Smooth muscle cell of the brain vasculature (primary cell): ENCODE data around the gene OR2T33.
"Not testable (repeated sequence)": the region's sequence is repeated elsewhere in the genome, so short reads cannot be mapped to it uniquely, and the experiment has no call there.

ENCODE experiments used
- DNase-seq: peaks from one replicate; pipeline ENCODE4 v3.0.0-alpha.2; 2012; ENCODE audit warnings: low read depth, low spot score

Gene OR2T33, protein sequence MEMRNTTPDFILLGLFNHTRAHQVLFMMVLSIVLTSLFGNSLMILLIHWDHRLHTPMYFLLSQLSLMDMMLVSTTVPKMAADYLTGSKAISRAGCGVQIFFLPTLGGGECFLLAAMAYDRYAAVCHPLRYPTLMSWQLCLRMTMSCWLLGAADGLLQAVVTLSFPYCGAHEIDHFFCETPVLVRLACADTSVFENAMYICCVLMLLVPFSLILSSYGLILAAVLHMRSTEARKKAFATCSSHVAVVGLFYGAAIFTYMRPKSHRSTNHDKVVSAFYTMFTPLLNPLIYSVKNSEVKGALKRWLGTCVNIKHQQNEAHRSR

DNA sequence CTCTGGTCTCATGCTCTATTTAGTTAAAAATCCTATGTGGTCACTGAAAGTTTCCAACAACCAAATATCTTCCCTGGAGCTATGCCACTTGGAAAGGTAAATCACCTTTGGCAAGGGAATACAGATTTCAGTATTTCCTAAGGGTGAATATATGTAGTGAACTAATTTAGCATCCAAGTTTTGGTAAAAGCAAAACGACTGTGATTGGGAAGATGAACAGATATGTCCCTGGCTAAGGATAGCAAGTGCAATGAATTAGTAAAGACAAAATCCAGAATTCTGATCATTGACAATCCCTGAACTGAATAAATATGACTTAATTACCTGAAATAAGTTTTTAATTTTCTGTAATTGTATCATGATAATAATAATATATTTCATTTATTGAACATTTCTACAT lies at the start of gene OR2T33:
Gene OR2T33, minus strand, starts transcription at position 101 of the 400 bp plus-strand sequence. CDS start 4,162 bp downstream, outside the sequence.
- no peak for DNase-seq

DNA sequence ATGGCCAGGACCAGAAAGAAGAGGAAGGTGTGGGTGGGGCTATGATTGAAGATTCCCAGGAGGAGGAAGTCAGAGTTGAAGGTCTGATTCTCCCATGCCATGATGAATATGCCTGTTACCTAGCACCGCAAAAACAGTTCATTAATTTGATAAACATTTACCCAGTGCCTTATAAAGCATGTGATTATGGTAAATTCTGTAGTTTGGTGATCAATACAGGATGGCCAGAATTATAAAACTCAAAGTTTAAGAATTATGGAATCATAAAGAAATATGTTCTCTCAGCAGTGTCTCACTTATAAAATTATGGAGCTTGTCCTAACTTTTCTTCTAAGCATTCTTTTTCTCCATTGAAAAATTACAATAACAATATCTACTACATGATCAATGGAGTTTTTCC lies 46.7 kb upstream of the OR2T33 start, which contains the start of gene OR2M7:
Gene OR2M7, minus strand, starts transcription at position 101 of the 400 bp plus-strand sequence. Its CDS starts 0 bp downstream, at position 101.
- no peak for DNase-seq

DNA sequence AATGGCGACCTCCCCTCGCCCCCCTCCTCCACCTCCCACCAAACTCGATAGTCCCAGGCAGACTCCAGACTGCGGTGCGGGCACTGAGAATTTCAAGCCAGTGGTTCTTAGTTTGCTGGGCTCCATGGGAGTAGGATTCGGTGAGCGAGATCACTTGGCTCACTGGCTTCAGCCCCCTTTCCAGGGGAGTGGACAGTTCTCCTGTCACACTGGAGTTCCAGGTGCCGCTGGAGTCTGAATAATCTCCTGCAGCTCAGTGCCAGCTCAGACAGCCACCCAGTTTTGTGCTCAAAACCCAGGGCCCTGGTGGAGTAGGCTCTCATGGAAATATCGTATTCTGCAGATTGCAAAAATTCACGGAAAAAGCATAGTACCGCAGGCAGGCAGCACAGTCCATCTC lies 39.0 kb upstream of the OR2T33 start:
- no peak for DNase-seq

DNA sequence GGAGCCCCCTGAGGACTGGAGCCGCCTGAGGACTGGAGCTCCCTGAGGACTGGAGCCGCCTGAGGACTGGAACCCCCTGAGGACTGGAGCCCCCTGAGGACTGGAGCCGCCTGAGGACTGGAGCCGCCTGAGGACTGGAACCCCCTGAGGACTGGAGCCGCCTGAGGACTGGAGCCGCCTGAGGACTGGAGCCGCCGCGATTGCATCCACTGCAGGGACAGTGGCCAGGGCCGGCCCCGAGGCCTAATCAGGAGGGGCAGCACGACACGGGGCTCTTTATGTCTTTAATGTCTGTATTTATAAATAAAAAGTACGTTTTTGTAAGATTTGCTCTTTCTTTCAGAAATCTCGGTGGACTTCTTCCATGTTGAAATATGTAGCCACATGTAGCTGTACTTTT lies 29.0 kb upstream of the OR2T33 start:
- DNase-seq = not testable (repeated sequence)

DNA sequence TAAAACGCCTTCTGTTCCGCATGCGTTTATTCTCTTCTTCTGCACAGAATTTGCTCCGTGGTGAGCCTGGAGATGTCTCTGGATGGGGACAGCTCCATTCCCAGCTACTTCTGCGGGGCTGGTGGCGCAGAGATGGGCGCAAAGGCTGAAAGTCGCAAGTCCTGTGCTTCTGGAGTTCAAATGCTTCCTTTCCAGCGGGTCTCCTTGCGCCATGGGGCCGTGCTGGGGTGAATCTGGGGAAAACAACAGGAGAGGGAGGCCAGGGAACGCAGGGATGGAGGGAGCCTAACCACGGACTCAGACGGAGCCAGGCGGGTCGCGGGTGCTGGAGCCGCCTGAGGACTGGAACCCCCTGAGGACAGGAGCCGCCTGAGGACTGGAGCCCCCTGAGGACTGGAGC lies 28.3 kb upstream of the OR2T33 start:
- no peak for DNase-seq

DNA sequence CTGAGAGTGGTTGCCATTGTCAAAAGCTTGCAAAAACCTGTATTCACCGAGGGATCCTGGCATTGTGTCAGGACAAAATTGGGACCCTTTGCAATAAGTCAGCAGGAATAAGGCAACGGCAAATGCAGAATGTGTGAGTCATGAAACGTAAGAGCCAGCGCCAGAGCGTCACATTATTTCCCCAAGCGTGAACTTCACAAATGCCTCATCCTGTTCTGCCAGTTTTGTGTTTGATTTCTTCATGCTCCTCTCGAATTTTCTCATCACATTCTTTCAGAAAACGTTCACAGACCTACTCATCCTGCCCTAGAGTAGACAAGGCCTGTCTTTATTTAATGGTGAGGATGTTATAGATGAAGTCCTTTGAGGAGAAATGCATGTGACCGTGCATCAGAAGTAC lies 27.9 kb upstream of the OR2T33 start:
- not testable (repeated sequence) for DNase-seq

DNA sequence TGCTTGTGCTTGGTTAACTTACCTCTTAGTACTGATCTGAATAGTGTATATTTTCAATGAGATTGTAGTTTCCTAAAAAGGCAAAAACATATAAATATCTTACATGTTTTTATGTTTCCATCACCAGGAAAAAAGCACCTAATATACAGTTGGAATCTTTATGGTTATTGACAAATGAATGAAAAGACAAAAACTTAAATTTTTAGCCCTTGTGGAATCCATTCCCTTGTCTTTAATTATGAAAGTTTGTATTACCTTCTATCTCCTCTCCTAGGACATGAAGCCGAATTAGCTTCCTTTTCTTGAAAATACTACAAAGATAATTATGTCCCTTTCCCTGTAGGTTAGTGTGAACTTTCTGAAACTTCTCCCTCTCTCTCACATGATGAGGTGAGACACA lies 25.5 kb upstream of the OR2T33 start, which contains the start of gene OR2T12:
Gene OR2T12, minus strand, starts transcription at position 101 of the 400 bp plus-strand sequence. CDS start 7,846 bp downstream, outside the sequence.
- no peak for DNase-seq

DNA sequence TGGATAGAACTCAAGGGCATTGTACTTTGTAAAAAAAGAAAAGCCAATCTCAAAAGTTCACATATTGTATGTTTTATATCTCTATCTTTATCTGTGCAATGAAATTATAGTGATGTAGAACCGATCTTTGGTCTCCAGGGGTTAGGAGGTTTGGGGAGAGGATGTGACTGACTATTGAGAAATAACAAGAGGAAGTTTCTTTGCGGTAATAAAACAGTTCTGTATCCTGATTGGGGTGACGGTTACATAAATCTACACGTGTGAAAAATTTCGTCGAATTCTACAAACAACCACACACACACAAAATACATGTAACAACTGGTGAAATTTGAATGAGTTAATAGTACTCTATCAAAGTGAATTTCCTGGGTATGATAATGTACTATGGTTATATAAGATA lies 10.6 kb upstream of the OR2T33 start:
- no peak for DNase-seq

DNA sequence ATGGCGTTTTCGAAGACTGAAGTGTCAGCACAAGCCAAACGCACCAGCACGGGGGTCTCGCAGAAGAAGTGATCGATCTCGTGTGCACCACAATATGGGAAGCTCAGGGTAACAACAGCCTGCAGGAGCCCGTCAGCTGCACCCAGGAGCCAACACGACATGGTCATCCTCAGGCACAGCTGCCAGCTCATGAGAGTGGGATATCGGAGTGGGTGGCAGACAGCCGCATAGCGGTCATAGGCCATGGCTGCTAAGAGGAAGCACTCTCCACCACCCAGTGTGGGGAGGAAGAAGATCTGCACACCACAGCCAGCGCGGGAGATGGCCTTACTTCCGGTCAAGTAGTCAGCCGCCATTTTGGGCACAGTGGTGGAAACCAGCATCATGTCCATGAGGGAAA lies 4.6 kb downstream of the OR2T33 start:
- not testable (repeated sequence) for DNase-seq

DNA sequence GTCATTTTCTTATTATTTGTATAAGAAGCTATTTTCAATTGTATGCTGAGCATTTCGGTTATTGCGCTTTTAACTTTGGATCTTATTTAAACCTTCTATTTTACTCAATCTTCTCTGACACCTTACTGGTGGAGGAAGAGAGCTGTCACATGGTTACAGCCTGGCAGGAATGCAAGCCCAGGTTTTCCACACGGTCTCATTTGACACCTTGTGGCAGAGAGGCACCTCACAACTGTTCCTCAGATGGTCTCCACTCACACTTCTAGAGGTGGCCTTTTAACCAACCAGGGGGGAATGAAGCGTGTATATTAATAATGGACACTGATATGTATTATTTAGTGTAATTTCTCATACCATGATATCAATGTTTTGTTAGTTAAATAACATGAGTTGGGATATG lies 9.6 kb downstream of the OR2T33 start:
- no peak for DNase-seq

DNA sequence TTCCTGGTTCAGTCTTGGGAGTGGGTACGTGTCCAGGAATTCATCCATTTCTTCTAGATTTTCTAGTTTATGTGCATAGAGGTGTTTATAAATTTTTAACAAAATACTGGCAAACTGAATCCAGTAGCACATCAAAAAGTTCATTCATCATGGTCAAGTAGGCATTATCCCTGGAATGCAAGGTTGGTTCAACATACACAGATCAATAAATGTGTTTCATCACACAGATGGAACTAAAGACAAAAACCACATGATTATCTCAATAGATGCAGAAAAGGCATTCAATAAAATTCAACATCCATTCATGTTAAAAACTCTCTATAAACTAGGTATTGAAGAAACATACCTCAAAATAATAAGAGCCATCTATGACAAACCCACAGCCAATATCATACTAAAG lies 18.5 kb downstream of the OR2T33 start:
- DNase-seq = not testable (repeated sequence)

DNA sequence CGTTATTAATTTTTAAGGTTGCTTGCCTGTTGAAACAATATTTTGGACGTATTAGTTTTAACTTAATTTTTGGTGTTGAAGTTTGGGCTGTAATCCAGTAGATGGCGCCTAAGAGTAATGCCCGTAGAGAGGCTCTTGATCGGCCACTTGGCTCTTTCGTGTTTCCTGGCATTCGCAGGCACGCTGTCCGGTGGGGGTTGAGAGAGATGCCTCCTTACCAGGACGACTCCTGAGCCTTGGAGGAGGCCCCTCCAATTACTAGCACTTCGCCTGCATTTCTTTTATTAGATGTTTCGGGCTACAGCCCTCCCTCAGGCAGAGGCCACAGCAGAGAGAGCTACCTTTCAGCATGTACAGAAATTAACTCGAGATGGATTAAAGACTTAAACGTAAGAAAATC lies 34.6 kb downstream of the OR2T33 start:
- DNase-seq = no peak

DNA sequence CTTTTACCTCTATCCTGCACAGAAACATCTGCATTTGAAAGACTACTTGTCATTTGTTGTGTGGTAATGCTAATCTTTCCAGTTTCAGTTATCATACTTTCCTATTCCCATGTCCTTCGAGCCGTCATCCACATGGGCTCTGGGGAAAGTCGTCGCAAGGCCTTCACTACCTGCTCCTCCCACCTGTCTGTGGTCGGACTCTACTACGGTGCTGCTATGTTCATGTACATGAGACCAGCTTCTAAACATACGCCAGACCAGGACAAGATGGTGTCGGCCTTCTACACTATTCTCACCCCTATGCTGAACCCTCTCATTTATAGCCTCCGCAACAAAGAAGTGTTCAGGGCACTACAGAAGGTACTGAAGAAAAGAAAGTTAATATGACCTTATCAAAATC lies 38.3 kb downstream of the OR2T33 start:
- DNase-seq = no peak

DNA sequence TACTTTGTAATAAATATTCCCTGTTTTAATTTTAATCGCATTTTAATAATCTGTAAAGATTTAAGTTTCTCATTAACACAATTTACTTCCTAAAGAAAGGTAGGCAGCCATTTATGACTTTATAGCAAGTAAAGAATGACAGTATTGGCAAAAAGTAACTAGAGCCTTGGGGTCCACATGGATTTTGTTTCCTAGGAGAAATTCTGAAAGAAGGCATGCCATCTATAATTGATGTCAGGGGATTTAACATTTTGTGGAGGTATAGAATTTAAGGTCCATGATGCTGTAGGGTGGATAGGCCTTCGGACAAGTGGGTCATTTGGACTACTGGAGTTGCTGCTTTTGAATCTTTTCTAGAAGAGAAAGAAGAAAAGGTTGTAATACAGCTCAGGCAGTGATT lies 46.7 kb downstream of the OR2T33 start, which contains the start of gene OR2M4:
Gene OR2M4, plus strand, starts transcription at position 301 of the 400 bp plus-strand sequence. CDS start 7,512 bp downstream, outside the sequence.
- DNase-seq = no peak

DNA sequence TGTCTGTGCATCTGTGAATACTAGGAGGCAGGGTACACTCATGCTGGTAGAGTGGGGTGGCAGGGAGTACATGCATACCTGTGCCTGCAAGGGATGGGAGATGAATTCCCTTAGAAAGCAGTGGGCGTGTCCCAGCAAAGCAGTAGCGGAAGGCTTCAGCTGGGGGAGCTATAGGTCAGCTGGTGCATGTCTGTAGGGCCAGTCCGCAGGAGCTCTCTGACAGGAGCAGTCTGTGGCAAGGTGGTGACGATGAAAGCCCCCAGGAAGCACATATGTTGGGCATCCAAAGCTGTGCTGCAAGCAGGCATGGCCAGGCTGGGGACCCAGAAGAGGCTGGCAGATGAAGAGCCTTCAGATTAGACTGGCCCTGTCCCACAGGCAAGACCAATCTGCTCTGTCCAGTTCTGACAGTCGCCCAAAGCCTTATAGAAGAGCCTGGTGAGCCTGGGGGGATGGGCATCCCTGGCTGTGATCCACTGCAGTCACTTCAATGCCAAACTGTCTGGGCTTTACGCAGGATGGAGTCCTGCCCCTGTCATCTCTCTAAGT lies 48.3 kb downstream of the OR2T33 start:
- no peak for DNase-seq

DNA sequence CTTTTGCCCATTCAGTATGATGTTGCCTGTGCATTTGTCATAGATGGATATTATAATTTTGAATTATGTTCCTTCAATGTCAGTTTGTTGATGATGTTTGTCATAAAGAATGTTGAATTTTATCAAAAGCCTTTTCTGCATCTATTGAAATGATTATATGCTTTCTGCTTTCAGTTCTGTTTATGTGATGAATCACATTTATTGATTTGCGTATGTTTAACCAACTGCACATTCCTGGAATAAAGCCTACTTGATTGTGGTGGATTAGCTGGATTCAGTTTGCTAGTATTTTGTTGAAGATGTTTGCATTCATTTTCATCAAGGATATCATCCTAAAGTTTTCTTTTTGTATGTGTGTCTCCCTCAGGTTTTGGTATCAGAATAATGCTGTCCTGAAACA lies 52.2 kb downstream of the OR2T33 start:
- no peak for DNase-seq
